ENCODE results near the gene ANKRD22. TPM values are rescaled to one million over a fixed set of nuclear protein-coding genes. Genes with fewer than 3 reads are reported as not detected.
A peak's percentile ranks its signal among the peaks of the same experiment; 100 is the strongest.

ANKRD22 gene
- total RNA-seq, 6 donors from 2014 or later: 0.30 to 1.9 (median 1.1) TPM; not detected in 2

DNA sequence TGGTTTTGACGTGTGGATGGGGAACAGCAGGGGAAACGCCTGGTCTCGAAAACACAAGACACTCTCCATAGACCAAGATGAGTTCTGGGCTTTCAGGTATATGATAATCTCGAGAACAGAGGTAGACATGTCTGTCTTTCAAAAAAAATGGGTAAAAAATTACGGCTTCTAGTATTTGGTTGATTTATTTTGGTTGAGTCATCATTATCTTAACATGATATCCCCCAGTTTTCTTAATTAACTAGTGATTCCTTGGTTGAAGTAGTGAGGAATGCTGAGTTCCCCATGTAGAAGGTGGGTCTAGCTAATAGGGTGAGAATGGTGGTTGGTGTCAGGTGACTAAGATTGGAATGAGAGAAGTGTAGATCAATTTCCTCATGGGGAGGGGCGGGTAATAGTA, 38.4 kb downstream of the ANKRD22 start:
- H3K27ac ChIP-seq: no peak overlapping the region
- DNase-seq (no peak), ATAC-seq (ENCODE audit: low FRiP score in 2 of 2) (no peak)
- H3K27me3 ChIP-seq: no peaks in the 10 kb centered on the region
- H3K4me1 ChIP-seq: no peaks in the 10 kb centered on the region
- WGBS, 2 donors: 89 to 92% methylated on average over 6 of the region's 6 CpGs
- no peak overlapping the region for H3K4me3 ChIP-seq
- no peaks in the 10 kb centered on the region for H3K36me3 ChIP-seq
- TF ChIP-seq EP300 (IDR thresholded peaks at IDR 0.05) (no peak), POLR2A (IDR thresholded peaks at IDR 0.05) (no peak), POLR2AphosphoS5 (IDR thresholded peaks at IDR 0.05) (no peak)
- TF ChIP-seq, protein P1, sequence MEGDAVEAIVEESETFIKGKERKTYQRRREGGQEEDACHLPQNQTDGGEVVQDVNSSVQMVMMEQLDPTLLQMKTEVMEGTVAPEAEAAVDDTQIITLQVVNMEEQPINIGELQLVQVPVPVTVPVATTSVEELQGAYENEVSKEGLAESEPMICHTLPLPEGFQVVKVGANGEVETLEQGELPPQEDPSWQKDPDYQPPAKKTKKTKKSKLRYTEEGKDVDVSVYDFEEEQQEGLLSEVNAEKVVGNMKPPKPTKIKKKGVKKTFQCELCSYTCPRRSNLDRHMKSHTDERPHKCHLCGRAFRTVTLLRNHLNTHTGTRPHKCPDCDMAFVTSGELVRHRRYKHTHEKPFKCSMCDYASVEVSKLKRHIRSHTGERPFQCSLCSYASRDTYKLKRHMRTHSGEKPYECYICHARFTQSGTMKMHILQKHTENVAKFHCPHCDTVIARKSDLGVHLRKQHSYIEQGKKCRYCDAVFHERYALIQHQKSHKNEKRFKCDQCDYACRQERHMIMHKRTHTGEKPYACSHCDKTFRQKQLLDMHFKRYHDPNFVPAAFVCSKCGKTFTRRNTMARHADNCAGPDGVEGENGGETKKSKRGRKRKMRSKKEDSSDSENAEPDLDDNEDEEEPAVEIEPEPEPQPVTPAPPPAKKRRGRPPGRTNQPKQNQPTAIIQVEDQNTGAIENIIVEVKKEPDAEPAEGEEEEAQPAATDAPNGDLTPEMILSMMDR (IDR thresholded peaks at IDR 0.05): no peak
- H3K9me3 ChIP-seq: no peaks in the 10 kb centered on the region

DNA sequence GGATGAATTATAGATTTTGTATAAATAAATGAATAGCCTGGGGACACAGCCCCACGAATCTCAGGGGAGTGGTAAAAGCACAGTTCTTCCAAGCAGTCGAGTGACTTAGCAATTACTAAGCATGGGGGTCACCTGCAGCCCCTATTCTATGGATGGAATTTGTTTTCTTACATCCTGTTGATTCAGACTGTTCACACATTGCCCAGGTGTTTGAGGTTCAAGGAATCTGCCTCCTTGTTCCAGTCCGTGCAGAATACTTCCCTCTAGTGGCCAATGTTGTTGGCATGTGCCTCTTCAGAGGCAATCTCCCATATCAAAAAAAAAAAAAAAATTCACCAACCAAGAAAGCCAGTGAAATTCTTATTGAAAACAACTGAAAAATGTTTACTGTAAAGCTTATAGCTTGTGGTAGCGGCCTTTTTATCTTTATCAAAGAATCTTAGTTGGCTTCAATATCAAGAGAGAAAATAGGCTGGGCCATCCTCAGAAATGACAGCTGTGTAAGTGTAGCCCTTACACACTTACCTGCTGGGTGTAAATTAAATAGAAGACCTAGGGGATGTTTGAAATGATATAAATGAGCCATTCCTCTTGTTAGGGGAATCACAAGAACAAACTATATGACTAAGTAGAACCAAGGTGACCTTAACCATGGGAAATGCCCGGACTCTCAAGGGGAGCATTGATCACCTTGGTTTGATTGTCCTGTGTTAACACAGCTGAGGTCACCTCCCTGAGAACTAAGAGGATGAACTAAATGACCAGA, 41.3 kb downstream of the ANKRD22 start:
- H3K27ac ChIP-seq: no peak overlapping the region
- no peaks in the 10 kb centered on the region for H3K36me3 ChIP-seq
- H3K4me1 ChIP-seq: no peaks in the 10 kb centered on the region
- no peak for TF ChIP-seq POLR2A (IDR thresholded peaks at IDR 0.05)
- TF ChIP-seq POLR2AphosphoS5 (IDR thresholded peaks at IDR 0.05): no peak
- TF ChIP-seq EP300 (IDR thresholded peaks at IDR 0.05): no peak
- TF ChIP-seq, protein P1 (IDR thresholded peaks at IDR 0.05): peak; percentile 15 to 51 (median 42)
- no peaks in the 10 kb centered on the region for H3K9me3 ChIP-seq
- ATAC-seq (ENCODE audit: low FRiP score in 2 of 2) (peak in 1 of 2 donors; percentile 72), DNase-seq (no peak)
- no peak overlapping the region for H3K4me3 ChIP-seq
- no peaks in the 10 kb centered on the region for H3K27me3 ChIP-seq
- 43 to 49% methylated on average over 5 of the region's 5 CpGs for WGBS, 2 donors

DNA sequence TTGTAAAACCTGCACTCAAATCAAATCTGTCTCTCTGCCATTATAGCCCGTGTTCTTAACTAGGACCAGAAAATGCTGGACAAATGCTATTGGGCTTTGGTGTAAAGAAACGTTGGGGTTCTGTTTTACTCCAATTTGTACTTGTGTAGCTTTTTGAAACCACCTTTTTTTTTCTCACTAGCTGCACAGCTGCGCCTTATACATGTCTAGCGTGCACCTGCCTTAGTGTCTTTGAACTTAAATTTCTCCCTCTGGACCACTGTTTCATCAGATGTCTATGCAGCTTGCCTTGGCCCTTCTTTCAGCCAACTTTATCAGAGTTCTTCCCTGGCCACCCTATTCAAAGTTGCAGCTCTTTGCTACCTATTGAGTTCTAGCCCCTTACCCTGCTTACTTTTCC, 42.0 kb downstream of the ANKRD22 start:
- H3K9me3 ChIP-seq: no peaks in the 10 kb centered on the region
- no peaks in the 10 kb centered on the region for H3K27me3 ChIP-seq
- no peak for ATAC-seq (ENCODE audit: low FRiP score in 2 of 2)
- no peaks in the 10 kb centered on the region for H3K36me3 ChIP-seq
- 74 to 79% methylated on average over 4 of the region's 4 CpGs for WGBS, 2 donors
- TF ChIP-seq, protein P1 (IDR thresholded peaks at IDR 0.05): no peak
- H3K27ac ChIP-seq: no peak overlapping the region
- H3K4me3 ChIP-seq: no peak overlapping the region
- DNase-seq: no peak
- no peaks in the 10 kb centered on the region for H3K4me1 ChIP-seq

DNA sequence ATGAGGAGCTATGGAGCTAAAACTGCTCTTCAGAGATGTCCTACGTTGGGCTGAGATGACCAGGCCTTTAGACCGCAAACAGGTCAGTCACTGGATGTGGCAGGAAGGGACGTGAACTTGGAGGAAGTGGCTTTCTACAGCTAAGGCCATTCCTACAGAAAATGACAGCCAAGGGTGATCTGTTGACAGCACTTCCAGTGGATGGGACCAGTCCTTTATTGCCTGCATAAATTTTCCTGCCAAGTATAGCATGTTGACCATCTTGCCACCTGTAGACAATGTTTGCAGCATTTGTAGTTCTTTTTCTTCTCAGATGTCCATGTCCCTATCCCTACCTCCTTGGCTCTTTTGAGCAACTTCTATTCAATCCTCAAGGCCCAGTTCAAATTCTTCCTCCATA, 45.7 kb downstream of the ANKRD22 start:
- TF ChIP-seq, protein P1 (IDR thresholded peaks at IDR 0.05): no peak
- TF ChIP-seq POLR2AphosphoS5 (IDR thresholded peaks at IDR 0.05) (no peak), POLR2A (IDR thresholded peaks at IDR 0.05) (no peak), EP300 (IDR thresholded peaks at IDR 0.05) (no peak)
- 74 to 93% methylated on average over 3 of the region's 3 CpGs for WGBS, 2 donors

DNA sequence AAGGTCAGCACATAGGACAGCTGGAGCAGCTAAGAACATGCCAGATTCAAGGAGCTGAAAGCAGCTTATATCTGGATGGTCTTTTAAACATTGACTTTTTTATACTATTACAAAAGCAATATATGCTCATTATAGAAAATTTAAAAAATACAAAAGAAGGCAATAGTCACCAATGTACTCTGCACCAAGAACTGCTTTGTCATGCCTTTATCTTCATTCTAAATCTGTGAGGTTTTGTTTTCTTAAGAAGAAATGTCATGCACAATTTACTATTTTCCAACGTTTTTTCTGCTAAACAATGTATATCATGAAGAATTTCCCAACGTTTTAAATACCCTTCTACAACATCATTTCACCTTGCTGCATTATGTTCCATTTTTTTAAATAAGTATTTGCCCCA, 46.3 kb downstream of the ANKRD22 start:
- Histone ChIP-seq H3K27ac (no peak overlapping the region), H3K27me3 (no peaks in the 10 kb centered on the region), H3K4me3 (no peak overlapping the region), H3K4me1 (no peaks in the 10 kb centered on the region), H3K9me3 (no peaks in the 10 kb centered on the region), H3K36me3 (no peaks in the 10 kb centered on the region)
- 37 to 40% methylated on average over 2 of the region's 2 CpGs for WGBS, 2 donors
- DNase-seq (no peak), ATAC-seq (ENCODE audit: low FRiP score in 2 of 2) (no peak)
- TF ChIP-seq POLR2A (IDR thresholded peaks at IDR 0.05): no peak
- TF ChIP-seq EP300 (IDR thresholded peaks at IDR 0.05): no peak
- TF ChIP-seq POLR2AphosphoS5 (IDR thresholded peaks at IDR 0.05): no peak
- TF ChIP-seq, protein P1 (IDR thresholded peaks at IDR 0.05): no peak

More for the DNA sequence above, 45.7 kb downstream of the ANKRD22 start:
- no peak overlapping the region for H3K4me3 ChIP-seq
- ATAC-seq (ENCODE audit: low FRiP score in 2 of 2): no peak
- no peaks in the 10 kb centered on the region for H3K27me3 ChIP-seq
- H3K36me3 ChIP-seq: no peaks in the 10 kb centered on the region
- no peaks in the 10 kb centered on the region for H3K9me3 ChIP-seq
- no peaks in the 10 kb centered on the region for H3K4me1 ChIP-seq
- DNase-seq: no peak
- H3K27ac ChIP-seq: no peak overlapping the region

All from upper lobe of left lung (tissue), 6 donors.